ENCODE data around the gene GJE1.
"Not testable (repeated sequence)": the region's sequence is repeated elsewhere in the genome, so short reads cannot be mapped to it uniquely, and the experiment has no call there.

The GJE1 gene

GRCh38 chr6:142110820-142111219 lies 21.9 kb upstream of the GJE1 start:
- not testable (repeated sequence) for H3K79me2 ChIP-seq (ENCODE audit: control insufficient read depth, insufficient read depth, low read length, poor library complexity); H2BK5ac ChIP-seq (ENCODE audit: low read depth, low read length, poor library complexity); H3K4me3 ChIP-seq (ENCODE audit: low read depth, low read length); H2BK12ac ChIP-seq (ENCODE audit: low read length); H3K9ac ChIP-seq (ENCODE audit: low read length); H3K4me1 ChIP-seq (ENCODE audit: control insufficient read depth in 1 of 2, insufficient read depth in 2 of 2, low read length in 2 of 2); H3K4ac ChIP-seq (ENCODE audit: low read depth, low read length); H2AFZ ChIP-seq (ENCODE audit: insufficient read depth, low read length, poor library complexity); DNase-seq; H3K14ac ChIP-seq (ENCODE audit: low read length); H3K27ac ChIP-seq (ENCODE audit: low read depth, low read length); H3K79me1 ChIP-seq (ENCODE audit: low read length); H3K27me3 ChIP-seq (ENCODE audit: insufficient read depth, low read length); H3K4me2 ChIP-seq (ENCODE audit: low read length); H4K91ac ChIP-seq (ENCODE audit: low read depth, low read length); H2BK120ac ChIP-seq (ENCODE audit: insufficient read depth, low read length, poor library complexity); H2AK5ac ChIP-seq (ENCODE audit: low read length); H3K36me3 ChIP-seq (ENCODE audit: control insufficient read depth in 1 of 2, insufficient read depth in 2 of 2, low read length in 2 of 2); H3K23ac ChIP-seq (ENCODE audit: low read length); H4K8ac ChIP-seq (ENCODE audit: low read depth, low read length); H3K9me3 ChIP-seq (ENCODE audit: insufficient read depth, low read depth, low read length); H3K18ac ChIP-seq (ENCODE audit: low read length)
- WGBS (ENCODE audit: extremely low coverage, insufficient coverage, insufficient read length): no CpG with 5 or more reads among the region's 9 CpGs
- peak overlapping the region; percentile 43 for H4K12ac ChIP-seq (ENCODE audit: low read depth, low read length)

- H3K4me3 ChIP-seq (ENCODE audit: low read depth, low read length): no peak overlapping the region
- no peak overlapping the region for H3K23ac ChIP-seq (ENCODE audit: low read length)
- H3K4ac ChIP-seq (ENCODE audit: low read depth, low read length): no peak overlapping the region
- no CpG with 5 or more reads among the region's 4 CpGs for WGBS (ENCODE audit: extremely low coverage, insufficient coverage, insufficient read length)
- no peak overlapping the region for H3K9ac ChIP-seq (ENCODE audit: low read length)
- H3K79me1 ChIP-seq (ENCODE audit: low read length): no peaks in the 10 kb centered on the region
- no peak overlapping the region for H2BK120ac ChIP-seq (ENCODE audit: insufficient read depth, low read length, poor library complexity)
- H4K12ac ChIP-seq (ENCODE audit: low read depth, low read length): no peak overlapping the region
- H3K14ac ChIP-seq (ENCODE audit: low read length): no peak overlapping the region
- no peak overlapping the region for H3K4me2 ChIP-seq (ENCODE audit: low read length)
- H2BK5ac ChIP-seq (ENCODE audit: low read depth, low read length, poor library complexity): no peak overlapping the region
- H2AFZ ChIP-seq (ENCODE audit: insufficient read depth, low read length, poor library complexity): no peak overlapping the region
- peak; percentile 77 to 97 for DNase-seq
- no peak overlapping the region for H3K18ac ChIP-seq (ENCODE audit: low read length)
- H3K27ac ChIP-seq (ENCODE audit: low read depth, low read length): no peak overlapping the region
- no peaks in the 10 kb centered on the region for H3K79me2 ChIP-seq (ENCODE audit: control insufficient read depth, insufficient read depth, low read length, poor library complexity)
- no peak overlapping the region for H2AK5ac ChIP-seq (ENCODE audit: low read length)
- no peaks in the 10 kb centered on the region for H3K27me3 ChIP-seq (ENCODE audit: insufficient read depth, low read length)
- no peak overlapping the region for H4K91ac ChIP-seq (ENCODE audit: low read depth, low read length)
- no peaks in the 10 kb centered on the region for H3K36me3 ChIP-seq (ENCODE audit: control insufficient read depth in 1 of 2, insufficient read depth in 2 of 2, low read length in 2 of 2)
- no peaks in the 10 kb centered on the region for H3K4me1 ChIP-seq (ENCODE audit: control insufficient read depth in 1 of 2, insufficient read depth in 2 of 2, low read length in 2 of 2)
- no peak overlapping the region for H4K8ac ChIP-seq (ENCODE audit: low read depth, low read length)
- no peak overlapping the region for H2BK12ac ChIP-seq (ENCODE audit: low read length)
- H3K9me3 ChIP-seq (ENCODE audit: insufficient read depth, low read depth, low read length): no peaks in the 10 kb centered on the region
These were observed 20.2 kb upstream of the GJE1 start for GRCh38 chr6:142112451-142113061.

GRCh38 chr6:142117366-142117765 lies 15.4 kb upstream of the GJE1 start:
- no peak overlapping the region for H3K9ac ChIP-seq (ENCODE audit: low read length)
- no peak for DNase-seq
- H3K79me2 ChIP-seq (ENCODE audit: control insufficient read depth, insufficient read depth, low read length, poor library complexity): no peaks in the 10 kb centered on the region
- H2BK120ac ChIP-seq (ENCODE audit: insufficient read depth, low read length, poor library complexity): no peak overlapping the region
- H3K14ac ChIP-seq (ENCODE audit: low read length): no peak overlapping the region
- H3K4ac ChIP-seq (ENCODE audit: low read depth, low read length): no peak overlapping the region
- H4K12ac ChIP-seq (ENCODE audit: low read depth, low read length): no peak overlapping the region
- no peak overlapping the region for H3K4me3 ChIP-seq (ENCODE audit: low read depth, low read length)
- H3K36me3 ChIP-seq (ENCODE audit: control insufficient read depth in 1 of 2, insufficient read depth in 2 of 2, low read length in 2 of 2): no peaks in the 10 kb centered on the region
- H3K18ac ChIP-seq (ENCODE audit: low read length): no peak overlapping the region
- no peak overlapping the region for H3K4me2 ChIP-seq (ENCODE audit: low read length)
- H3K27ac ChIP-seq (ENCODE audit: low read depth, low read length): no peak overlapping the region
- H4K91ac ChIP-seq (ENCODE audit: low read depth, low read length): no peak overlapping the region
- H2BK5ac ChIP-seq (ENCODE audit: low read depth, low read length, poor library complexity): no peak overlapping the region
- H3K27me3 ChIP-seq (ENCODE audit: insufficient read depth, low read length): no peaks in the 10 kb centered on the region
- no peak overlapping the region for H2BK12ac ChIP-seq (ENCODE audit: low read length)
- H3K79me1 ChIP-seq (ENCODE audit: low read length): no peaks in the 10 kb centered on the region
- no peaks in the 10 kb centered on the region for H3K9me3 ChIP-seq (ENCODE audit: insufficient read depth, low read depth, low read length)
- H3K23ac ChIP-seq (ENCODE audit: low read length): no peak overlapping the region
- no peak overlapping the region for H2AK5ac ChIP-seq (ENCODE audit: low read length)
- no peak overlapping the region for H2AFZ ChIP-seq (ENCODE audit: insufficient read depth, low read length, poor library complexity)
- no CpG with 5 or more reads among the region's 2 CpGs for WGBS (ENCODE audit: extremely low coverage, insufficient coverage, insufficient read length)
- H3K4me1 ChIP-seq (ENCODE audit: control insufficient read depth in 1 of 2, insufficient read depth in 2 of 2, low read length in 2 of 2): no peaks in the 10 kb centered on the region
- no peak overlapping the region for H4K8ac ChIP-seq (ENCODE audit: low read depth, low read length)

- no peak overlapping the region for H2BK12ac ChIP-seq (ENCODE audit: low read length)
- no peaks in the 10 kb centered on the region for H3K36me3 ChIP-seq (ENCODE audit: control insufficient read depth in 1 of 2, insufficient read depth in 2 of 2, low read length in 2 of 2)
- no peak overlapping the region for H2AK5ac ChIP-seq (ENCODE audit: low read length)
- no peak overlapping the region for H2BK120ac ChIP-seq (ENCODE audit: insufficient read depth, low read length, poor library complexity)
- no peak overlapping the region for H3K9ac ChIP-seq (ENCODE audit: low read length)
- no CpG with 5 or more reads among the region's 3 CpGs for WGBS (ENCODE audit: extremely low coverage, insufficient coverage, insufficient read length)
- H3K4ac ChIP-seq (ENCODE audit: low read depth, low read length): no peak overlapping the region
- no peak overlapping the region for H3K23ac ChIP-seq (ENCODE audit: low read length)
- H4K8ac ChIP-seq (ENCODE audit: low read depth, low read length): no peak overlapping the region
- no peaks in the 10 kb centered on the region for H3K4me1 ChIP-seq (ENCODE audit: control insufficient read depth in 1 of 2, insufficient read depth in 2 of 2, low read length in 2 of 2)
- H2BK5ac ChIP-seq (ENCODE audit: low read depth, low read length, poor library complexity): no peak overlapping the region
- no peak overlapping the region for H3K4me3 ChIP-seq (ENCODE audit: low read depth, low read length)
- no peaks in the 10 kb centered on the region for H3K79me1 ChIP-seq (ENCODE audit: low read length)
- H4K91ac ChIP-seq (ENCODE audit: low read depth, low read length): no peak overlapping the region
- H4K12ac ChIP-seq (ENCODE audit: low read depth, low read length): no peak overlapping the region
- H3K79me2 ChIP-seq (ENCODE audit: control insufficient read depth, insufficient read depth, low read length, poor library complexity): no peaks in the 10 kb centered on the region
- H2AFZ ChIP-seq (ENCODE audit: insufficient read depth, low read length, poor library complexity): no peak overlapping the region
- no peak overlapping the region for H3K4me2 ChIP-seq (ENCODE audit: low read length)
- no peak overlapping the region for H3K18ac ChIP-seq (ENCODE audit: low read length)
- H3K9me3 ChIP-seq (ENCODE audit: insufficient read depth, low read depth, low read length): no peaks in the 10 kb centered on the region
- no peaks in the 10 kb centered on the region for H3K27me3 ChIP-seq (ENCODE audit: insufficient read depth, low read length)
- no peak overlapping the region for H3K27ac ChIP-seq (ENCODE audit: low read depth, low read length)
- DNase-seq: peak in 1 of 2 donors; percentile 49
- H3K14ac ChIP-seq (ENCODE audit: low read length): no peak overlapping the region
These were observed 14.4 kb upstream of the GJE1 start for GRCh38 chr6:142118328-142118727.
